ENCODE data around the gene LINGO1.

DNA sequence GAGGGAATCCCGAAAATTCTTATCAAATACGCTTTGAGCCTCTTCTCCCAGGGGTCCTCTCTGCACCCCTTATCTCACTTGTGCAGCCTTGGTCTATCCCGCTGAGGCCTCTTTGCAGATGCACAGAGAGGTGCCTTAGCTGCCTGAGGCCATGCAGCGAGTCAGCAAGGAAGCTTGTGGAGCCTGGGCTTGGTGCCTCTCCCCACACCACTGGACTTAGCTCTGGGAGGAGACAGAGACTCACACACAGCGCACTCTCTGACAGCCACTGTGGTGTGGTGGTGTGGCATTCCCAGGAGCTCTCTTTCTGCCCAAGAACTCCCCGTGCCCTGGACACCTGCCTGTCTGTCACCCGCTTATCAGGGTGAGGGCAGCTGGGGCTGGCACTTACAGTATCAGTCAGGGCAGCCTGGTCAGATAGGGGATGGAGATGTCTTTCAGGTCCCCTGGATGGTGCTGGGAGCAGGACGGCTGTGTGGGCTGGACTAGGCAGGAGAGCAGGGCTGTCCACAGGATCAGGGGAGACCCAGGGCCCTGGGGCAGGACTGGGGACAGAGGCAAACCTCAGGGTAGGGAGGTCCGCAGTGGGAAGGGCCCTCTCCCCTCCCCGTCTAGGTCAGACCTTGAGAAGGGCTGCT, 10.2 kb upstream of the LINGO1 start:
- TF ChIP-seq, protein P1, sequence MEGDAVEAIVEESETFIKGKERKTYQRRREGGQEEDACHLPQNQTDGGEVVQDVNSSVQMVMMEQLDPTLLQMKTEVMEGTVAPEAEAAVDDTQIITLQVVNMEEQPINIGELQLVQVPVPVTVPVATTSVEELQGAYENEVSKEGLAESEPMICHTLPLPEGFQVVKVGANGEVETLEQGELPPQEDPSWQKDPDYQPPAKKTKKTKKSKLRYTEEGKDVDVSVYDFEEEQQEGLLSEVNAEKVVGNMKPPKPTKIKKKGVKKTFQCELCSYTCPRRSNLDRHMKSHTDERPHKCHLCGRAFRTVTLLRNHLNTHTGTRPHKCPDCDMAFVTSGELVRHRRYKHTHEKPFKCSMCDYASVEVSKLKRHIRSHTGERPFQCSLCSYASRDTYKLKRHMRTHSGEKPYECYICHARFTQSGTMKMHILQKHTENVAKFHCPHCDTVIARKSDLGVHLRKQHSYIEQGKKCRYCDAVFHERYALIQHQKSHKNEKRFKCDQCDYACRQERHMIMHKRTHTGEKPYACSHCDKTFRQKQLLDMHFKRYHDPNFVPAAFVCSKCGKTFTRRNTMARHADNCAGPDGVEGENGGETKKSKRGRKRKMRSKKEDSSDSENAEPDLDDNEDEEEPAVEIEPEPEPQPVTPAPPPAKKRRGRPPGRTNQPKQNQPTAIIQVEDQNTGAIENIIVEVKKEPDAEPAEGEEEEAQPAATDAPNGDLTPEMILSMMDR (IDR thresholded peaks at IDR 0.05): no peak
- no peak for TF ChIP-seq JUN (CRISPR knock-in tag; IDR thresholded peaks at IDR 0.05)
- no peak for TF ChIP-seq CREB1 (CRISPR knock-in tag; IDR thresholded peaks at IDR 0.05)
- TF ChIP-seq NR1H2 (CRISPR knock-in tag; IDR thresholded peaks at IDR 0.05): no peak
- no peak for TF ChIP-seq TP53 (CRISPR knock-in tag; IDR thresholded peaks at IDR 0.05)
- TF ChIP-seq, protein P2, sequence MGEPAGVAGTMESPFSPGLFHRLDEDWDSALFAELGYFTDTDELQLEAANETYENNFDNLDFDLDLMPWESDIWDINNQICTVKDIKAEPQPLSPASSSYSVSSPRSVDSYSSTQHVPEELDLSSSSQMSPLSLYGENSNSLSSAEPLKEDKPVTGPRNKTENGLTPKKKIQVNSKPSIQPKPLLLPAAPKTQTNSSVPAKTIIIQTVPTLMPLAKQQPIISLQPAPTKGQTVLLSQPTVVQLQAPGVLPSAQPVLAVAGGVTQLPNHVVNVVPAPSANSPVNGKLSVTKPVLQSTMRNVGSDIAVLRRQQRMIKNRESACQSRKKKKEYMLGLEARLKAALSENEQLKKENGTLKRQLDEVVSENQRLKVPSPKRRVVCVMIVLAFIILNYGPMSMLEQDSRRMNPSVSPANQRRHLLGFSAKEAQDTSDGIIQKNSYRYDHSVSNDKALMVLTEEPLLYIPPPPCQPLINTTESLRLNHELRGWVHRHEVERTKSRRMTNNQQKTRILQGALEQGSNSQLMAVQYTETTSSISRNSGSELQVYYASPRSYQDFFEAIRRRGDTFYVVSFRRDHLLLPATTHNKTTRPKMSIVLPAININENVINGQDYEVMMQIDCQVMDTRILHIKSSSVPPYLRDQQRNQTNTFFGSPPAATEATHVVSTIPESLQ (CRISPR knock-in tag; IDR thresholded peaks at IDR 0.05): no peak
- TF ChIP-seq, protein P3, sequence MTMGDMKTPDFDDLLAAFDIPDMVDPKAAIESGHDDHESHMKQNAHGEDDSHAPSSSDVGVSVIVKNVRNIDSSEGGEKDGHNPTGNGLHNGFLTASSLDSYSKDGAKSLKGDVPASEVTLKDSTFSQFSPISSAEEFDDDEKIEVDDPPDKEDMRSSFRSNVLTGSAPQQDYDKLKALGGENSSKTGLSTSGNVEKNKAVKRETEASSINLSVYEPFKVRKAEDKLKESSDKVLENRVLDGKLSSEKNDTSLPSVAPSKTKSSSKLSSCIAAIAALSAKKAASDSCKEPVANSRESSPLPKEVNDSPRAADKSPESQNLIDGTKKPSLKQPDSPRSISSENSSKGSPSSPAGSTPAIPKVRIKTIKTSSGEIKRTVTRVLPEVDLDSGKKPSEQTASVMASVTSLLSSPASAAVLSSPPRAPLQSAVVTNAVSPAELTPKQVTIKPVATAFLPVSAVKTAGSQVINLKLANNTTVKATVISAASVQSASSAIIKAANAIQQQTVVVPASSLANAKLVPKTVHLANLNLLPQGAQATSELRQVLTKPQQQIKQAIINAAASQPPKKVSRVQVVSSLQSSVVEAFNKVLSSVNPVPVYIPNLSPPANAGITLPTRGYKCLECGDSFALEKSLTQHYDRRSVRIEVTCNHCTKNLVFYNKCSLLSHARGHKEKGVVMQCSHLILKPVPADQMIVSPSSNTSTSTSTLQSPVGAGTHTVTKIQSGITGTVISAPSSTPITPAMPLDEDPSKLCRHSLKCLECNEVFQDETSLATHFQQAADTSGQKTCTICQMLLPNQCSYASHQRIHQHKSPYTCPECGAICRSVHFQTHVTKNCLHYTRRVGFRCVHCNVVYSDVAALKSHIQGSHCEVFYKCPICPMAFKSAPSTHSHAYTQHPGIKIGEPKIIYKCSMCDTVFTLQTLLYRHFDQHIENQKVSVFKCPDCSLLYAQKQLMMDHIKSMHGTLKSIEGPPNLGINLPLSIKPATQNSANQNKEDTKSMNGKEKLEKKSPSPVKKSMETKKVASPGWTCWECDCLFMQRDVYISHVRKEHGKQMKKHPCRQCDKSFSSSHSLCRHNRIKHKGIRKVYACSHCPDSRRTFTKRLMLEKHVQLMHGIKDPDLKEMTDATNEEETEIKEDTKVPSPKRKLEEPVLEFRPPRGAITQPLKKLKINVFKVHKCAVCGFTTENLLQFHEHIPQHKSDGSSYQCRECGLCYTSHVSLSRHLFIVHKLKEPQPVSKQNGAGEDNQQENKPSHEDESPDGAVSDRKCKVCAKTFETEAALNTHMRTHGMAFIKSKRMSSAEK (CRISPR knock-in tag; IDR thresholded peaks at IDR 0.05; ENCODE audit: borderline replicate concordance): no peak
- TF ChIP-seq, protein P4, sequence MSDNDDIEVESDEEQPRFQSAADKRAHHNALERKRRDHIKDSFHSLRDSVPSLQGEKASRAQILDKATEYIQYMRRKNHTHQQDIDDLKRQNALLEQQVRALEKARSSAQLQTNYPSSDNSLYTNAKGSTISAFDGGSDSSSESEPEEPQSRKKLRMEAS (CRISPR knock-in tag; IDR thresholded peaks at IDR 0.05): no peak
- no peak for TF ChIP-seq ELF4 (CRISPR knock-in tag; IDR thresholded peaks at IDR 0.05; ENCODE audit: low read depth)
- TF ChIP-seq TEAD4 (CRISPR knock-in tag; IDR thresholded peaks at IDR 0.05): no peak

Measured in WTC11 (cell line).